NCI-H2196 treated with DMSO at 0.1 percent for 48 hours (cell line): ENCODE measurements around the gene TTC28.

Source experiments
- DNase-seq: peaks from one replicate; lab custom pipeline; 2025; ENCODE audit not compliant: unreplicated experiment; lab: John Stamatoyannopoulos, UW

The TTC28 gene

GRCh38 chr22:28442711-28443525, 236.7 kb downstream of the TTC28 start:
- DNase-seq, result no peak

- DNase-seq, result no peak
These were observed 237.4 kb downstream of the TTC28 start for GRCh38 chr22:28442264-28442710.

GRCh38 chr22:28441720-28442263, 237.8 kb downstream of the TTC28 start:
- no peak for DNase-seq

- no peak for DNase-seq
These were observed 238.8 kb downstream of the TTC28 start for GRCh38 chr22:28440592-28441390.

- DNase-seq, result no peak
These were observed 241.4 kb downstream of the TTC28 start for GRCh38 chr22:28438183-28438768.

GRCh38 chr22:28435982-28436381, 243.7 kb downstream of the TTC28 start:
- DNase-seq, result no peak

- DNase-seq, result no peak
These were observed 244.4 kb downstream of the TTC28 start for GRCh38 chr22:28435140-28435768.

- DNase-seq, result no peak
These were observed 249.1 kb downstream of the TTC28 start for GRCh38 chr22:28430466-28431025.

- DNase-seq, result no peak
These were observed 249.9 kb downstream of the TTC28 start for GRCh38 chr22:28429711-28430110.

GRCh38 chr22:28428271-28428670, 251.4 kb downstream of the TTC28 start:
- DNase-seq, result no peak

- DNase-seq, result no peak
These were observed 253.1 kb downstream of the TTC28 start for GRCh38 chr22:28426346-28427132.

GRCh38 chr22:28425211-28425610, 254.4 kb downstream of the TTC28 start:
- no peak for DNase-seq

GRCh38 chr22:28424427-28425080, 255.1 kb downstream of the TTC28 start:
- DNase-seq, result peak; percentile 38

GRCh38 chr22:28419919-28420318, 259.7 kb downstream of the TTC28 start:
- no peak for DNase-seq

GRCh38 chr22:28418008-28418407, 261.6 kb downstream of the TTC28 start:
- no peak for DNase-seq

GRCh38 chr22:28417431-28417830, 262.2 kb downstream of the TTC28 start:
- no peak for DNase-seq

GRCh38 chr22:28414913-28415312, 264.7 kb downstream of the TTC28 start:
- no peak for DNase-seq

- DNase-seq, result no peak
These were observed 265.8 kb downstream of the TTC28 start for GRCh38 chr22:28413612-28414399.

GRCh38 chr22:28412109-28412508, 267.5 kb downstream of the TTC28 start:
- no peak for DNase-seq
